Heart right ventricle (tissue), 16 donors: ENCODE measurements around the gene MYZAP. TPM values are rescaled to one million over a fixed set of nuclear protein-coding genes. Genes with fewer than 3 reads are reported as not detected.

ENCODE experiments used
- ATAC-seq, 8 donors: fragments of 200-7000 bp; cut with Tn5 transposase; one replicate each; pipeline ENCODE4 v1.9.1; 2020; ENCODE audit warnings: mild to moderate bottlenecking in 8 of 8, moderate library complexity in 8 of 8, moderate number of reproducible peaks in 1 of 8
- DNase-seq, 2 donors: peaks; one replicate each; pipeline ENCODE4 v3.0.0-alpha.2; 2020
- H3K27ac ChIP-seq, 10 donors: fragments of 200-600 bp; sonication (generic) in 2 of 10; one replicate each; pipeline versions ENCODE4 v1.5.0 to v1.8.0; 2020 to 2022; ENCODE audit warnings: mild to moderate bottlenecking in 3 of 10
- H3K27me3 ChIP-seq, 7 donors: fragments of 200-600 bp; one replicate each; pipeline ENCODE4 v1.8.0; 2021 to 2022; ENCODE audit warnings: mild to moderate bottlenecking in 2 of 7
- H3K36me3 ChIP-seq, 9 donors: fragments of 200-600 bp; sonication (generic) in 1 of 9; one replicate each; pipeline versions ENCODE4 v1.5.0 to v1.8.0; 2020 to 2022; ENCODE audit warnings: mild to moderate bottlenecking in 2 of 9
- H3K4me1 ChIP-seq, 9 donors: fragments of 200-600 bp; sonication (generic) in 1 of 9; one replicate each; pipeline versions ENCODE4 v1.5.0 to v1.8.0; 2020 to 2022; ENCODE audit warnings: mild to moderate bottlenecking in 4 of 9
- H3K4me3 ChIP-seq, 10 donors: fragments of 200-600 bp; sonication (generic) in 2 of 10; one replicate each; pipeline versions ENCODE4 v1.5.0 to v1.8.0; 2020 to 2022; ENCODE audit warnings: mild to moderate bottlenecking in 7 of 10, moderate library complexity in 2 of 10
- H3K9me3 ChIP-seq, 11 donors: fragments of 200-600 bp in 10 of 11; sonication (generic) in 2 of 11; one replicate each; pipeline versions ENCODE4 v1.5.0 to v1.8.0; 2013 to 2022; ENCODE audit warnings: mild to moderate bottlenecking in 2 of 11, control low read depth in 1 of 11, moderate library complexity in 1 of 11
- WGBS, 2 donors: extraction: QIAGEN DNeasy Blood & Tissue Kit; methylation state at CpG; one replicate each; pipeline ENCODE4 v1.1.7; 2013; ENCODE audit warnings: inconsistent platforms in 1 of 2; 5-methylcytosine and 5-hydroxymethylcytosine counted together
- intact Hi-C, 10 donors: fragments of 100-400 bp; cut with DNase I; formaldehyde crosslinking; loops; one replicate each; pipeline versions ENCODE4 v1.11.1 to v1.14.2; 2022
- polyA plus RNA-seq, 2 donors: library from polyadenylated mRNA; stranded (reverse); fragments of 200-250 nt; gene quantifications; one replicate each; pipeline ENCODE4 v1.2.3, GENCODE V29; 2013
- total RNA-seq, 10 donors: library from RNA; stranded (reverse); fragmentation: NEBNext Ultra II Directional in 3 of 10; extraction: Animal tissue kit (Norgen Biotek cat#: 25700) in 3 of 10; gene quantifications; one replicate each; pipeline versions ENCODE4 v1.2.1 to v1.2.4, GENCODE V29; 2021 to 2023
- TF ChIP-seq, protein P1 (sequence below), 9 donors: fragments of 200-600 bp; sonication (generic) in 2 of 9; IDR thresholded peaks; one replicate each; pipeline versions ENCODE4 v1.5.0 to v1.8.0; 2021 to 2022; ENCODE audit warnings: antibody characterized with exemption in 9 of 9, mild to moderate bottlenecking in 5 of 9, moderate library complexity in 1 of 9
- donor health status: Arrhythmogenic right ventricular cardiomyopathy.
- donor health status: ischemic (EF 13 %, LVEDD 7.1; RV severe dilation, severe dysfunction).
- donor health status: healthy with polysubstance abuse.
- donor health status: DM: no; HTN: yes; CAD: no.
- donor health status: DM: no; HTN: no; CAD: no.
- donor health status: ischemic (EF 25% LVEDD 6.9; RV normal size, moderate dysfunction).
- donor health status: ischemic (EF 25% LVEDD 5.7; RV mildly dilated, moderate dysfunction).
- donor health status: healthy.
- donor health status: DM: yes; HTN: yes; CAD: no.
- donor health status: Ischemic cardiomyopathy.
- donor health status: ischemic (EF 35%, LVEDD 5.7; RV mildly dilated, moderate dysfunction).
- donor health status: nonischemic (EF 11% LVEDD 7.7; RV severe dilation, severe dysfunction).
- donor health status: DM: yes; HTN: yes; CAD: no.
- donor health status: PGD.
- donor health status: ischemic (EF 29% LVEDD 5.4; RV normal size, mild dysfunction).
- donor health status: nonischemic (EF 23%, LVEDD 6.1; RV moderate dilation, normal function).

Gene MYZAP
- total and polyA plus RNA-seq, 12 donors, result 197 to 1,280 (median 880) TPM

DNA sequence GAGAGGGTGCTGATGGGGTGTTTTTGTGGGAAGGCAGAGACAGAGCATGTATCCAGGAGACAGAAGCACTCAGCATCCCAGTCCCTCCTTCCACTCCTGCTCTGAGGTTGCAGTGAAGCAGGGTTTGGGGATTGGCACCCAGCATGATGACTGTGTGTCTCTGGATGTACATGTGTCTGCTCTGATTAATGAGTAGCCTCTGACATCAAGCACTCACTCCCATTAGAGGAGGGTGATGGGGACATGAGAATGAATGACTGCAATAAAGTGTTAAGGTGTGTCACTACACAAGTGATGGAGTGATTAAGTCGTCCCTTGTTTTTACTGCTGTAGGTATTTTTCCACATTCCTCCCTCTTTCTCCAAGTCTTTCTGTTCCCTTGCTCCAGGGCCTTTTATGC is 9.6 kb upstream of the MYZAP start:
- no peaks in the 10 kb centered on the region for H3K27me3 ChIP-seq
- H3K27ac ChIP-seq, result no peak overlapping the region
- H3K4me1 ChIP-seq, result peaks cover 0 to 16% (median 0%) of the 10 kb centered on the region in 9 donors
- no peak overlapping the region for H3K4me3 ChIP-seq
- 79 to 89% methylated on average over 1 of the region's 1 CpG for WGBS, 2 donors
- peaks cover 0 to 20% (median 10%) of the 10 kb centered on the region in 11 donors for H3K9me3 ChIP-seq
- H3K36me3 ChIP-seq, result no peaks in the 10 kb centered on the region
- ATAC-seq, result no peak
- DNase-seq, result no peak
- TF ChIP-seq, protein P1, sequence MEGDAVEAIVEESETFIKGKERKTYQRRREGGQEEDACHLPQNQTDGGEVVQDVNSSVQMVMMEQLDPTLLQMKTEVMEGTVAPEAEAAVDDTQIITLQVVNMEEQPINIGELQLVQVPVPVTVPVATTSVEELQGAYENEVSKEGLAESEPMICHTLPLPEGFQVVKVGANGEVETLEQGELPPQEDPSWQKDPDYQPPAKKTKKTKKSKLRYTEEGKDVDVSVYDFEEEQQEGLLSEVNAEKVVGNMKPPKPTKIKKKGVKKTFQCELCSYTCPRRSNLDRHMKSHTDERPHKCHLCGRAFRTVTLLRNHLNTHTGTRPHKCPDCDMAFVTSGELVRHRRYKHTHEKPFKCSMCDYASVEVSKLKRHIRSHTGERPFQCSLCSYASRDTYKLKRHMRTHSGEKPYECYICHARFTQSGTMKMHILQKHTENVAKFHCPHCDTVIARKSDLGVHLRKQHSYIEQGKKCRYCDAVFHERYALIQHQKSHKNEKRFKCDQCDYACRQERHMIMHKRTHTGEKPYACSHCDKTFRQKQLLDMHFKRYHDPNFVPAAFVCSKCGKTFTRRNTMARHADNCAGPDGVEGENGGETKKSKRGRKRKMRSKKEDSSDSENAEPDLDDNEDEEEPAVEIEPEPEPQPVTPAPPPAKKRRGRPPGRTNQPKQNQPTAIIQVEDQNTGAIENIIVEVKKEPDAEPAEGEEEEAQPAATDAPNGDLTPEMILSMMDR (IDR thresholded peaks at IDR 0.05), result no peak
- intact Hi-C loops, result no loop called here

DNA sequence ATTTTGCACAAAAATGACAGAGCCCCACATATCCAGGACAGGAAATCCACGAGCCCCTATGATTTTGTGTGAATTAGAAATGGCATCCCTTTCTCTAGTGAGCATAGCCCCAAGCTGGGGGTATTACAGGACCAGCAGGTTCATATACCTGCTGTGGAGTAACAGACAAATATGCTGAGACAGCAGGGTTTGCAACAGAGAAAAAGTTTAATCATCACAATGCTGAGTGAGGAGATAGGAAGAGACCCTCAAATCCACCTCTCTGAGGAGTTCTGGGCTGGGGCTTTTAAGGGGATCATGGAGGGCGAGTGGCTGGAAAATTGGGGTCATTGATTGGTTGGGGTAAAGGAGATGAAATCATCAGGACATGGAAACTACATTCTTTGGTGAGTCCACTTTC is 8.4 kb upstream of the MYZAP start:
- H3K27me3 ChIP-seq, result no peaks in the 10 kb centered on the region
- intact Hi-C loops, result no loop called here
- 90 to 96% methylated on average over 2 of the region's 2 CpGs for WGBS, 2 donors

DNA sequence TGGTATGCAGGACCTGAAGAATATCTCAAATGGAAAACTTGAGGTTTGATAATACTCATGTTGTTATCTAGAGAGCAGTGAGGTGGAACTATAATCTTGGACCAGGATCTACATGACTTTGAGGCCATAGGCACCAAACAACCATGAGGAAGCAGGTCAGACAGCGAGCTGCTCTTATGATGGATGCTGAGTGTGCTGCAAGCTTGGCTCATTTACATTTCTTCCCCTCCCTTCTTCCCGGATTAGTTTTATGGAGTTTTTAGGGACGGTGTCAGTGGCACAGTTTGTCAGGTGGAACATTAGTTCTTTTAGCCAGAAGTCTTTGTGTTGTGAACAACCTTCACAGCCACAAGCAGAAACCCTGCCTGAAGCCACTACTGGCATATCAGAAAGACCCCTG is 8.0 kb upstream of the MYZAP start:
- intact Hi-C loops, result no loop called here
- Histone ChIP-seq H3K27me3 (no peaks in the 10 kb centered on the region), H3K4me1 (peaks cover 0 to 22% (median 4%) of the 10 kb centered on the region in 9 donors), H3K36me3 (no peaks in the 10 kb centered on the region), H3K27ac (no peak overlapping the region), H3K4me3 (no peak overlapping the region), H3K9me3 (peaks cover 0 to 20% (median 10%) of the 10 kb centered on the region in 11 donors)
- ATAC-seq, result no peak
- 92% methylated on average over 3 of the region's 3 CpGs for WGBS, 2 donors
- TF ChIP-seq, protein P1 (IDR thresholded peaks at IDR 0.05), result no peak
- DNase-seq, result no peak

More for the DNA sequence above, 8.4 kb upstream of the MYZAP start:
- Histone ChIP-seq H3K9me3 (peaks cover 0 to 20% (median 10%) of the 10 kb centered on the region in 11 donors), H3K4me3 (no peak overlapping the region), H3K27ac (no peak overlapping the region), H3K4me1 (peaks cover 0 to 20% (median 2%) of the 10 kb centered on the region in 9 donors), H3K36me3 (no peaks in the 10 kb centered on the region)
- ATAC-seq, result no peak
- TF ChIP-seq, protein P1 (IDR thresholded peaks at IDR 0.05), result no peak
- DNase-seq, result no peak

DNA sequence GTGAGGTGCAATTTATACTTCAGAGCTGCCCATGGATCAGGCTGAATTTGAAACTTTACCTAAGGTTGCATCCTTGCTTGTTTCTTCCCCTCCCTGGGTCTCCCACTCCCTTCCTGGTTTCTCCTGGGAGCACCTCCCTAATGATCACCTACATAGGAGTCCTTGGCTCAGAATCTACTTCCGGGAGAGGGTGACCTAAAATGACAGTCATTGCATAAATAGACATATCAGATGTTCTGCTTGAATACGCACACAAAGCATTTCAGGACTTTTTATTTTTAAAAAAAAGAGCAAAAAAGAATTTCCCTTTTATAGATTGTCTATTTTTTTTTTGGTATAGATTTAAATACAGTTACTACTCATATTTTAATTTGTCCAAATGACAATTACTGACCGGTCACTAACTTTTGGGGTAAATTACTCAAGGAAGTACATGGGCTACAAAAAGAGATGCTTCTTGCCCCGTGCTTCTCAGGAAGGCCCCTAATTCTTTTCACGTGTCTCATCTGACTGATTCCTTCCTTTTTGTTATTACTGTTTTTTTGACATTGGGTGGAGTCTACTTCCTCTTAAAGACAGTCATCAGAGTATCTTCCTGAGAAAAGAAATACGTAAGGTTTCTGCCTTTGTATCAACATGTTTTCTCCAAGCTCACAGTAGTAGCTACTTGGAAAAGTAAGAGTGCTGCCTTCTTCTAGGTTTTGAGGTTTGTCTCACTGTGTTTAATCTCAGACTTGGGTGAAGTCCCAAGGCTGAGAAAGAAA is 4.9 kb upstream of the MYZAP start:
- WGBS, 2 donors, result 47 to 68% methylated on average over 6 of the region's 6 CpGs
- intact Hi-C loops, result no loop called here
- peak overlapping the region in 1 of 10 donors; percentile 44 for H3K27ac ChIP-seq
- DNase-seq (no peak), ATAC-seq (no peak)
- H3K36me3 ChIP-seq, result no peaks in the 10 kb centered on the region
- peaks cover 0 to 20% (median 10%) of the 10 kb centered on the region in 11 donors for H3K9me3 ChIP-seq
- H3K4me1 ChIP-seq, result peaks cover 0 to 50% (median 24%) of the 10 kb centered on the region in 9 donors
- TF ChIP-seq, protein P1 (IDR thresholded peaks at IDR 0.05), result no peak
- H3K27me3 ChIP-seq, result peaks cover 0 to 9% (median 0%) of the 10 kb centered on the region in 7 donors
- no peak overlapping the region for H3K4me3 ChIP-seq
